ENCODE results near the gene MKI67.
A peak's percentile ranks its signal among the peaks of the same experiment; 100 is the strongest.
"Not testable (repeated sequence)": the region's sequence is repeated elsewhere in the genome, so short reads cannot be mapped to it uniquely, and the experiment has no call there.

Gene MKI67

GRCh38 chr10:128149267-128150014 is 23.2 kb upstream of the MKI67 start:
- no peak for DNase-seq (ENCODE audit: low read depth, low spot score)
- no peak overlapping the region for H3K27ac ChIP-seq

- DNase-seq (ENCODE audit: low read depth, low spot score) = peak; percentile 60
- peak overlapping the region; percentile 59 for H3K27ac ChIP-seq
These were observed 21.4 kb upstream of the MKI67 start for GRCh38 chr10:128147669-128148068.

- no peak for DNase-seq (ENCODE audit: low read depth, low spot score)
- peak overlapping the region; percentile 59 for H3K27ac ChIP-seq
These were observed 20.8 kb upstream of the MKI67 start for GRCh38 chr10:128147064-128147463.

- no peak overlapping the region for H3K27ac ChIP-seq
- no peak for DNase-seq (ENCODE audit: low read depth, low spot score)
These were observed 18.3 kb upstream of the MKI67 start for GRCh38 chr10:128144547-128144946.

GRCh38 chr10:128143531-128143930 is 17.3 kb upstream of the MKI67 start:
- H3K27ac ChIP-seq = no peak overlapping the region
- no peak for DNase-seq (ENCODE audit: low read depth, low spot score)

GRCh38 chr10:128140425-128140824 is 14.2 kb upstream of the MKI67 start:
- no peak overlapping the region for H3K27ac ChIP-seq
- no peak for DNase-seq (ENCODE audit: low read depth, low spot score)

- DNase-seq (ENCODE audit: low read depth, low spot score); H3K27ac ChIP-seq: not testable (repeated sequence)
These were observed 12.2 kb upstream of the MKI67 start for GRCh38 chr10:128138429-128138828.

- no peak for DNase-seq (ENCODE audit: low read depth, low spot score)
- H3K27ac ChIP-seq = no peak overlapping the region
These were observed 11.7 kb upstream of the MKI67 start for GRCh38 chr10:128137877-128138276.

- no peak for DNase-seq (ENCODE audit: low read depth, low spot score)
- H3K27ac ChIP-seq = no peak overlapping the region
These were observed 3.8 kb upstream of the MKI67 start for GRCh38 chr10:128130051-128130450.

GRCh38 chr10:128128582-128128981 is 2.4 kb upstream of the MKI67 start:
- DNase-seq (ENCODE audit: low read depth, low spot score) = no peak
- H3K27ac ChIP-seq = no peak overlapping the region

- no peak overlapping the region for H3K27ac ChIP-seq
- no peak for DNase-seq (ENCODE audit: low read depth, low spot score)
These were observed 743 bp downstream of the MKI67 start for GRCh38 chr10:128125416-128125943.

GRCh38 chr10:128124813-128125403 is 1.3 kb downstream of the MKI67 start:
- H3K27ac ChIP-seq = no peak overlapping the region
- no peak for DNase-seq (ENCODE audit: low read depth, low spot score)

- H3K27ac ChIP-seq = no peak overlapping the region
- DNase-seq (ENCODE audit: low read depth, low spot score) = no peak
These were observed 2.4 kb downstream of the MKI67 start for GRCh38 chr10:128123846-128124245.

- H3K27ac ChIP-seq = no peak overlapping the region
- no peak for DNase-seq (ENCODE audit: low read depth, low spot score)
These were observed 3.3 kb downstream of the MKI67 start for GRCh38 chr10:128122931-128123330.

GRCh38 chr10:128121750-128122412 is 4.3 kb downstream of the MKI67 start:
- no peak overlapping the region for H3K27ac ChIP-seq
- no peak for DNase-seq (ENCODE audit: low read depth, low spot score)

- peak overlapping the region; percentile 1 for H3K27ac ChIP-seq
- DNase-seq (ENCODE audit: low read depth, low spot score) = no peak
These were observed 9.2 kb downstream of the MKI67 start for GRCh38 chr10:128116851-128117615.

GRCh38 chr10:128116187-128116586 is 10.0 kb downstream of the MKI67 start:
- no peak for DNase-seq (ENCODE audit: low read depth, low spot score)
- peak overlapping the region; percentile 1 for H3K27ac ChIP-seq

- no peak overlapping the region for H3K27ac ChIP-seq
- no peak for DNase-seq (ENCODE audit: low read depth, low spot score)
These were observed 10.9 kb downstream of the MKI67 start for GRCh38 chr10:128115356-128115755.

GRCh38 chr10:128114901-128115300 is 11.3 kb downstream of the MKI67 start:
- H3K27ac ChIP-seq = no peak overlapping the region
- DNase-seq (ENCODE audit: low read depth, low spot score) = no peak

- no peak overlapping the region for H3K27ac ChIP-seq
- no peak for DNase-seq (ENCODE audit: low read depth, low spot score)
These were observed 13.2 kb downstream of the MKI67 start for GRCh38 chr10:128113026-128113425.
